ENCODE results near the gene CKAP5. TPM values are rescaled to one million over a fixed set of nuclear protein-coding genes. Genes with fewer than 3 reads are reported as not detected.

CKAP5 gene
- total and polyA plus RNA-seq, 2 experiments from 2014 or later = 67.9 to 120 TPM

GRCh38 chr11:46701078-46701654, 144.9 kb downstream of the CKAP5 start:
- Histone ChIP-seq H3K4me3 (peak overlapping the region; percentile 90), H3K4me1 (ENCODE audit: insufficient read depth) (0 out of 2 replicates have a peak, but pooled peaks cover 4% of the 10 kb centered on the region), H3K27ac (ENCODE audit: low read depth) (peak overlapping the region; percentile 99), H3K36me3 (ENCODE audit: insufficient read depth) (peaks cover 26% of the 10 kb centered on the region), H2AFZ (peak overlapping the region; percentile 98), H3K9me2 (ENCODE audit: insufficient read depth) (no peaks in the 10 kb centered on the region), H4K20me1 (replicated peaks; ENCODE audit: insufficient read depth) (no peaks in the 10 kb centered on the region; the same call in none of the 2 replicates), H3F3A (replicated peaks; ENCODE audit: low read depth) (no peaks in the 10 kb centered on the region), H3K4me2 (peak overlapping the region; percentile 92), H3K27me3 (ENCODE audit: insufficient read depth) (no peaks in the 10 kb centered on the region), H3K79me2 (replicated peaks; ENCODE audit: insufficient read depth) (peaks cover 30% of the 10 kb centered on the region)
- ATAC-seq (peak; percentile 2; the same call in 2 of the 3 replicates), DNase-seq (ENCODE audit: low spot score) (peak; percentile 21)
- no peak for TF ChIP-seq REST (IDR thresholded peaks at IDR 0.05; ENCODE audit: unreplicated experiment)
- TF ChIP-seq POLR2AphosphoS5 (IDR thresholded peaks at IDR 0.05; ENCODE audit: low read depth) = peak; percentile 38; the same call in 1 of the 2 replicates
- Mint-ChIP-seq H3K9me3 (no peaks in the 10 kb centered on the region), H3K27ac (peak overlapping the region; percentile 100), H3K36me3 (ENCODE audit: low read depth) (peaks cover 44% of the 10 kb centered on the region), H3K27me3 (ENCODE audit: insufficient read depth, low read depth, poor library complexity) (peaks cover 15% of the 10 kb centered on the region), H3K4me3 (peak overlapping the region; percentile 96), H3K4me1 (peaks cover 19% of the 10 kb centered on the region)

GRCh38 chr11:46700241-46701077, 145.6 kb downstream of the CKAP5 start, which contains the start of the genes ARHGAP1 and ZNF408:
TSS of gene ARHGAP1 (minus strand) at chr11:46700619. CDS start at chr11:46696107, 4,512 bp downstream.
TSS of gene ZNF408 (plus strand) at chr11:46701031. CDS start at chr11:46701048, 17 bp downstream.
- H3K4me2 ChIP-seq = peak within 1 kb of the TSS; percentile 92
- H3K27ac ChIP-seq (ENCODE audit: low read depth) = peak within 1 kb of the TSS; percentile 99
- Mint-ChIP-seq H3K27ac (peak within 1 kb of the TSS; percentile 100), H3K4me3 (peak within 1 kb of the TSS; percentile 96), H3K36me3 (ENCODE audit: low read depth) (peaks cover 37% of the 10 kb centered on the region), H3K27me3 (ENCODE audit: insufficient read depth, low read depth, poor library complexity) (peaks cover 15% of the 10 kb centered on the region), H3K9me3 (no peaks in the 10 kb centered on the region), H3K4me1 (peaks cover 19% of the 10 kb centered on the region)
- no peaks in the 10 kb centered on the region for H3F3A ChIP-seq (replicated peaks; ENCODE audit: low read depth)
- no peak for TF ChIP-seq EZH2phosphoT487 (IDR thresholded peaks at IDR 0.05; ENCODE audit: unreplicated experiment)
- TF ChIP-seq NANOG (IDR thresholded peaks at IDR 0.05; ENCODE audit: borderline replicate concordance) = peak; percentile 19; the same call in 1 of the 2 replicates
- peak; percentile 80; the same call in 1 of the 2 replicates for TF ChIP-seq ZNF114 (CRISPR knock-in tag; IDR thresholded peaks at IDR 0.05)
- peak; percentile 76 for TF ChIP-seq CREB1 (CRISPR knock-in tag; IDR thresholded peaks at IDR 0.05; ENCODE audit: low read depth)
- TF ChIP-seq ETS1 (IDR thresholded peaks at IDR 0.05) = peak; percentile 85
- peak; percentile 80 for TF ChIP-seq POLR2AphosphoS5 (IDR thresholded peaks at IDR 0.05; ENCODE audit: low read depth)
- ATAC-seq (peak; percentile 97), DNase-seq (ENCODE audit: low spot score) (peak; percentile 100)
- peaks cover 30% of the 10 kb centered on the region for H3K79me2 ChIP-seq (replicated peaks; ENCODE audit: insufficient read depth)
- 0 out of 2 replicates have a peak, but pooled peaks cover 4% of the 10 kb centered on the region for H3K4me1 ChIP-seq (ENCODE audit: insufficient read depth)
- H2AFZ ChIP-seq = peak within 1 kb of the TSS; percentile 98
- H4K20me1 ChIP-seq (replicated peaks; ENCODE audit: insufficient read depth) = no peaks in the 10 kb centered on the region; the same call in 1 of the 2 replicates
- H3K9me2 ChIP-seq (ENCODE audit: insufficient read depth) = no peaks in the 10 kb centered on the region
- peak within 1 kb of the TSS; percentile 90 for H3K4me3 ChIP-seq
- H3K36me3 ChIP-seq (ENCODE audit: insufficient read depth) = peaks cover 26% of the 10 kb centered on the region
- H3K27me3 ChIP-seq (ENCODE audit: insufficient read depth) = no peaks in the 10 kb centered on the region

Data from GM23338 (cell line).